Bladder microvascular endothelial cell (primary cell): ENCODE data around the gene SPNS3. TPM values are rescaled to one million over a fixed set of nuclear protein-coding genes. Genes with fewer than 3 reads are reported as not detected.

ENCODE experiments used
- total RNA-seq: library from RNA; depleted of rRNA; stranded (reverse); fragments of >200 nt; gene quantifications from 2 replicates; pipeline ENCODE4 v1.2.3, GENCODE V29; 2014

The SPNS3 gene, protein sequence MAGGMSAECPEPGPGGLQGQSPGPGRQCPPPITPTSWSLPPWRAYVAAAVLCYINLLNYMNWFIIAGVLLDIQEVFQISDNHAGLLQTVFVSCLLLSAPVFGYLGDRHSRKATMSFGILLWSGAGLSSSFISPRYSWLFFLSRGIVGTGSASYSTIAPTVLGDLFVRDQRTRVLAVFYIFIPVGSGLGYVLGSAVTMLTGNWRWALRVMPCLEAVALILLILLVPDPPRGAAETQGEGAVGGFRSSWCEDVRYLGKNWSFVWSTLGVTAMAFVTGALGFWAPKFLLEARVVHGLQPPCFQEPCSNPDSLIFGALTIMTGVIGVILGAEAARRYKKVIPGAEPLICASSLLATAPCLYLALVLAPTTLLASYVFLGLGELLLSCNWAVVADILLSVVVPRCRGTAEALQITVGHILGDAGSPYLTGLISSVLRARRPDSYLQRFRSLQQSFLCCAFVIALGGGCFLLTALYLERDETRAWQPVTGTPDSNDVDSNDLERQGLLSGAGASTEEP
- 0.49 and 1.1 TPM in 2 replicates for total RNA-seq

DNA sequence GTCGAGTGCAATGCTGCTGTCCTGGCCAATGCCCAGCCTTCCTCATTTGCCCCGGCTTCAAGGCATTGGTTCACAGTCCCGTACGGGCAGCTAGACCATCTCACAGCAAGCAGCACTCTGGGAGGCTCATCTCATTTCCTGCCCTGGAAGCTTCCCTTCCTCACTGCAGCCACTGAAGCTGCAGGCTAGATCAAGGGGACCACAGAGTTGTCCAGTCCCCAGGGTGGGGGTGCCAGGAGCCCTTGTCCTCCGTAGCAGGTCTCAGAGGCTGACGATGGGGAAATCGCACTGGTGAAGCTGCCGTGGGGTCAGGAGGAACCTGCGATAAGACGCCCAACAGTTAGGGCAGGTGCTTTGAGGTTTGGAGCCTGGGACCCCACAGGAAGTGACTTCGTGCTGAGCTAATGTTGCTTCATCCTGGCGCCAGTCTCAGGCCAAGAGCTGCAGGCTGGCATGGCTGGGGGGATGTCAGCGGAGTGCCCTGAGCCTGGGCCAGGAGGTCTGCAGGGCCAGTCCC is at the start of gene SPNS3:
SPNS3 (plus strand) TSS at position 426 of the 517 bp plus-strand sequence; CDS start at position 454, 28 bp downstream.

DNA sequence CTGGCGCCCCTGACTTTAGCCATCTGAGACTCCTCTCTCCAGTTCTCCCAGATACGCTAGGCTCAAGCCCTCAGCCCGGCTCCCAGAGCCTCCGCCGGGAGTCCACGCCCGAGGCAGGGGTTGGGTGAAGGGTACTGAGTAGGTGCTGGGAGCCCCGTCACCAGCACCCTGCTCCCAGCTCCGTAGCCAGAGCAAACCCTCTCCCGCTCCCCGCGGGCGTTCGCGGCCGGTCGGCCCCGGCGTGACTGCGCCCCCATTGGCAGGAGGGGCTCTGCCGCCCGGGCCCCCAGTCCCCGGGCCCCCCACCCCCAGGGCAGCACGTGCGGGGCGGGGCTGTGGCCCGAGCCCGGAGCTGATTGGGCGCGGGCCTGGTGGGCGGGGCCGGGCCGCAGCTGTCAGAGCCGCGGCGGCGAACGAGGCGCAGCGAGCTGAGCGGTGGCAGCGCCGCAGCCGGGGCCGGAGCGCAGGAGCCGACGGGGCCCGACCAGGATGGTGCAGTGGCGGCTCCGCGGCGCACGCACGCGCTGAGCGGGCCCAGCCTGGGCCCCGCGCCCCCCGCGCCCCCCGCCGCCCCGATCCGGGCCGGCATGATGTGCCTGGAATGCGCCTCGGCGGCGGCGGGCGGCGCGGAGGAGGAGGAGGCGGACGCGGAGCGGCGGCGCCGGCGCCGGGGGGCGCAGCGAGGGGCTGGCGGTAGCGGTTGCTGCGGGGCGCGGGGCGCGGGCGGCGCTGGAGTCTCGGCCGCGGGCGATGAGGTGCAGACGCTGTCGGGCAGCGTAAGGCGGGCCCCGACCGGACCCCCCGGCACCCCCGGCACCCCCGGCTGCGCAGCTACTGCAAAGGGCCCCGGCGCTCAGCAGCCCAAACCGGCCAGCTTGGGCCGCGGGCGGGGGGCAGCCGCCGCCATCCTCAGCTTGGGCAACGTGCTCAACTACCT is 65.0 kb downstream of the SPNS3 start, which contains the start of gene SPNS2:
SPNS2 (plus strand) TSS at position 421 of the 937 bp plus-strand sequence; CDS start at position 588, 167 bp downstream.

Other genes with a start within 250 kb of the SPNS3 start
- gene ANKFY1, start 170.0 kb upstream of the SPNS3 start, total RNA-seq: 26.4 and 68.9 TPM in 2 replicates
- 18.9 and 37.3 TPM in 2 replicates for gene UBE2G1, start 67.3 kb upstream of the SPNS3 start, total RNA-seq
- 109 and 135 TPM in 2 replicates for gene SPNS2, start 64.9 kb downstream of the SPNS3 start, total RNA-seq
- 33.4 and 42.7 TPM in 2 replicates for gene MYBBP1A, start 121.4 kb downstream of the SPNS3 start, total RNA-seq
- under 0.01 TPM in 1 of 2 replicates, not detected in the other for gene GGT6, start 126.6 kb downstream of the SPNS3 start, total RNA-seq
- gene SMTNL2, start 150.6 kb downstream of the SPNS3 start, total RNA-seq: not detected in 2 replicates
- not detected in 2 replicates for gene ALOX15, start 207.7 kb downstream of the SPNS3 start, total RNA-seq